K562 (cell line): ENCODE measurements around the gene LRRIQ4. TPM values are rescaled to one million over a fixed set of nuclear protein-coding genes. Genes with fewer than 3 reads are reported as not detected.

Experiments
- ATAC-seq: fragments of 200-7000 bp; cut with Tn5 transposase; 3 replicates; pipeline ENCODE4 v1.9.1; 2020; ENCODE audit warnings: moderate library complexity
- Bru-seq: library from RNA; stranded (reverse); fragments of 400-500 nt; gene quantifications from one replicate; lab custom pipeline; 2021; lab: Mats Ljungman, UMichigan
- BruChase-seq, 2 experiments: library from RNA; stranded (reverse); fragments of 400-500 nt; gene quantifications; one replicate each; lab custom pipeline; 2021; lab: Mats Ljungman, UMichigan
- BruUV-seq: library from RNA; stranded (reverse); fragments of 400-500 nt; replicated peaks from 2 replicates; lab custom pipeline; 2021; lab: Mats Ljungman, UMichigan
- CTCF ChIA-PET: fragments of 300-600 bp; formaldehyde crosslinking; extraction: SDS; loops from one replicate; lab custom pipeline; 2021; ENCODE audit warnings: low intra/inter-chr PET ratio; lab: Yijun Ruan, JAX
- POLR2A ChIA-PET: fragments of 300-600, 350-650 bp; sonication (Branson Sonifier 250); formaldehyde crosslinking; extraction: SDS; loops from one replicate; lab custom pipeline; 2021; ENCODE audit warnings: antibody characterized with exemption, inconsistent platforms; lab: Yijun Ruan, JAX
- DNase-seq, 4 experiments: peaks; one replicate each; pipeline versions ENCODE4 v3.0.0 to v3.0.0-alpha.2; 2011 to 2018; ENCODE audit warnings: low spot score in 3 of 4, mixed read lengths in 3 of 4; ENCODE audit errors: extremely low read depth in 1 of 4
- FAIRE-seq: peaks from 2 replicates; lab custom pipeline; 2011; peaks lifted over from hg19 to GRCh38; lab: Jason Lieb, UNC
- H2AFZ ChIP-seq: 2 replicates; pipeline ENCODE4 v1.6.0; 2011; ENCODE audit warnings: low read depth, low read length, control low read depth, inconsistent platforms
- H3K27ac ChIP-seq: fragments of 200-600 bp; 3 replicates; pipeline ENCODE4 v1.8.0; 2011; ENCODE audit warnings: low read depth, mild to moderate bottlenecking, control low read depth, inconsistent platforms, low read length, moderate library complexity, mixed read lengths; ENCODE audit errors: extremely low read depth
- H3K27me3 ChIP-seq, 2 experiments: fragments of 300-600 bp in 1 of 2; 2 replicates in 1 of 2; 3 replicates in 1 of 2; pipeline versions ENCODE4 v1.6.0 to v1.8.0; 2011; ENCODE audit warnings: inconsistent platforms in 2 of 2, low read length in 2 of 2, mild to moderate bottlenecking in 1 of 2, mixed read lengths in 1 of 2, moderate library complexity in 1 of 2; ENCODE audit not compliant: control insufficient read depth in 2 of 2, insufficient read depth in 2 of 2
- H3K36me3 ChIP-seq: fragments of 300-600 bp; 3 replicates; pipeline ENCODE4 v1.8.0; 2011; ENCODE audit warnings: mild to moderate bottlenecking, low read length, inconsistent platforms; ENCODE audit not compliant: control insufficient read depth, insufficient read depth
- H3K4me1 ChIP-seq, 2 experiments: fragments of 200-600 bp in 1 of 2; replicated peaks in 1 of 2; 2 replicates in 1 of 2; 3 replicates in 1 of 2; pipeline versions ENCODE4 v1.5.1 to v1.8.0; 2011; ENCODE audit warnings: inconsistent platforms in 2 of 2, low read length in 2 of 2, mild to moderate bottlenecking in 1 of 2, mixed read lengths in 1 of 2, moderate library complexity in 1 of 2; ENCODE audit not compliant: control insufficient read depth in 2 of 2, insufficient read depth in 2 of 2
- H3K4me2 ChIP-seq: 2 replicates; pipeline ENCODE4 v1.6.1; 2011; ENCODE audit warnings: low read length, control low read depth, inconsistent platforms, mixed read lengths; ENCODE audit not compliant: insufficient read depth
- H3K4me3 ChIP-seq: fragments of 200-600 bp; sonication (generic), shearing (Covaris generic); 2 replicates; pipeline ENCODE4 v1.5.1; 2016; ENCODE audit warnings: control low read depth, inconsistent platforms
- H3K79me2 ChIP-seq: fragments of 200-600 bp; 3 replicates; pipeline ENCODE4 v1.8.0; 2011; ENCODE audit warnings: low read length, inconsistent platforms; ENCODE audit not compliant: control insufficient read depth, insufficient read depth
- H3K9ac ChIP-seq, 2 experiments: 2 replicates each; pipeline versions ENCODE4 v1.6.0 to v1.6.1; 2011; ENCODE audit warnings: low read depth in 2 of 2, low read length in 2 of 2, control low read depth in 1 of 2, inconsistent platforms in 1 of 2, mild to moderate bottlenecking in 1 of 2, mixed read lengths in 1 of 2; ENCODE audit not compliant: insufficient read depth in 1 of 2
- H3K9me1 ChIP-seq: one replicate; pipeline ENCODE4 v1.6.0; 2011; ENCODE audit warnings: inconsistent platforms, mild to moderate bottlenecking, low read length, moderate library complexity; ENCODE audit not compliant: control insufficient read depth, insufficient read depth
- H3K9me3 ChIP-seq: replicated peaks from 2 replicates; pipeline ENCODE4 v1.5.1; 2011; ENCODE audit warnings: low read depth, low read length, inconsistent platforms; ENCODE audit not compliant: control insufficient read depth, insufficient read depth
- H4K20me1 ChIP-seq: replicated peaks from 2 replicates; pipeline ENCODE4 v1.6.1; 2011; ENCODE audit warnings: low read length, inconsistent platforms, mixed read lengths; ENCODE audit not compliant: control insufficient read depth, insufficient read depth
- CC2D1A ChIP-seq: fragments of 450-650 bp; IDR thresholded peaks from 2 replicates; pipeline ENCODE4 v1.6.1; 2017; ENCODE audit warnings: mild to moderate bottlenecking
- HDAC8 ChIP-seq: fragments of 450-650 bp; IDR thresholded peaks from 2 replicates; pipeline ENCODE4 v1.6.1; 2016; ENCODE audit warnings: mild to moderate bottlenecking, missing genetic modification characterization, moderate library complexity, missing compliant biosample characterization
- HNRNPL ChIP-seq: fragments of 200-400 bp; formaldehyde crosslinking; IDR thresholded peaks from 2 replicates; pipeline ENCODE4 v1.6.1; 2017; ENCODE audit warnings: low read depth, mild to moderate bottlenecking, low read length
- IRF2 ChIP-seq: sonication (generic); formaldehyde crosslinking; IDR thresholded peaks from 2 replicates; pipeline ENCODE4 v1.8.1; 2022; ENCODE audit warnings: mild to moderate bottlenecking, missing genetic modification reagents
- XRCC4 ChIP-seq: IDR thresholded peaks from one replicate; pipeline ENCODE4 v1.6.1; 2011; ENCODE audit not compliant: insufficient read depth, insufficient read length; ENCODE audit errors: extremely low read depth
- ZBTB33 ChIP-seq: sonication (generic); formaldehyde crosslinking; IDR thresholded peaks from 2 replicates; pipeline ENCODE4 v1.8.1; 2023; ENCODE audit warnings: mild to moderate bottlenecking, missing genetic modification reagents
- ZFP36 ChIP-seq: fragments of 150-350 bp; IDR thresholded peaks from 2 replicates; pipeline ENCODE4 v1.6.1; 2018; ENCODE audit warnings: low read length, low read depth; ENCODE audit not compliant: partially characterized antibody
- ZNF174 ChIP-seq: fragments of 250-450 bp; sonication (Bioruptor Pico); IDR thresholded peaks from 2 replicates; pipeline ENCODE4 v1.4.0; 2020; ENCODE audit warnings: mild to moderate bottlenecking
- ZNF217 ChIP-seq: sonication (generic); formaldehyde crosslinking; IDR thresholded peaks from 2 replicates; pipeline ENCODE4 v1.8.0; 2022; ENCODE audit warnings: mild to moderate bottlenecking, missing genetic modification reagents
- WGBS: fragments of 100-300 bp; shearing (Covaris generic); methylation state at CpG from one replicate; pipeline ENCODE4 v1.1.6; 2016; ENCODE audit warnings: low coverage, mixed read lengths; ENCODE audit not compliant: insufficient coverage; ENCODE audit errors: missing lambda C conversion rate; 5-methylcytosine and 5-hydroxymethylcytosine counted together
- in situ Hi-C: fragments of 300-500 bp; cut with MboI; formaldehyde crosslinking; loops from 4 replicates; pipeline ENCODE4 v1.15.0; 2018; ENCODE audit warnings: inconsistent platforms, mixed read lengths
- intact Hi-C: fragments of 100-400 bp; cut with micrococcal nuclease; formaldehyde crosslinking; loops from 2 replicates; pipeline ENCODE4 v1.14.2; 2022
- long read RNA-seq, 3 experiments: library from polyadenylated mRNA in 2 of 3; library from RNA in 1 of 3; unstranded in 2 of 3; stranded (forward) in 1 of 3; transcript quantifications; one replicate each; pipeline ENCODE4 v2.0.0, GENCODE V29; 2019 to 2022
- polyA minus RNA-seq, 3 experiments: library from RNA; depleted of rRNA, polyadenylated mRNA; stranded (reverse); fragments of >200 nt; gene quantifications; 2 replicates each; pipeline ENCODE4 v1.2.3, GENCODE V29; 2011
- polyA plus RNA-seq, 8 experiments: library from polyadenylated mRNA; depleted of rRNA in 4 of 8; stranded (reverse) in 5 of 8; unstranded in 3 of 8; fragments of >200 nt; fragmentation: Nextera tagmentation in 2 of 8; fragmentation: Illumina TruSeq in 1 of 8; extraction: Ambion mirVana in 2 of 8; extraction: Trizol in 1 of 8; gene quantifications; 2 replicates each; pipeline versions ENCODE4 v1.2.1 to v1.2.3, GENCODE V29; 2011 to 2014; ENCODE audit warnings: inconsistent platforms in 1 of 8, missing spikeins in 1 of 8
- total RNA-seq, 7 experiments: library from RNA; depleted of rRNA in 6 of 7; stranded (reverse); fragments of >200 nt in 6 of 7; fragmentation: Illumina TruSeq in 2 of 7; extraction: Trizol in 2 of 7; gene quantifications; 2 replicates each; pipeline versions ENCODE4 v1.2.1 to v1.2.3, GENCODE V29; 2011 to 2021; ENCODE audit warnings: low replicate concordance in 1 of 7

The LRRIQ4 gene
- not detected in 2 replicates for total RNA-seq (2011; cell fraction: chromatin; rRNA removed; ENCODE audit: low replicate concordance)
- not detected in 2 replicates for total RNA-seq (2011; cell fraction: nucleolus; rRNA removed)
- not detected in 2 replicates for total RNA-seq (2011; cell fraction: nucleoplasm; rRNA removed)
- total RNA-seq (2014; rRNA removed) (not detected in 2 replicates), total RNA-seq (2014; rRNA removed; fragmentation: Illumina TruSeq; extraction: Trizol) (not detected in 2 replicates), total RNA-seq (2015; rRNA removed; fragmentation: Illumina TruSeq; extraction: Trizol) (not detected in 2 replicates), total RNA-seq (2021) (not detected in 2 replicates), polyA plus RNA-seq (2011; rRNA removed) (not detected in 2 replicates), polyA plus RNA-seq (2014; fragmentation: Illumina TruSeq; extraction: Trizol) (not detected in 2 replicates), polyA plus RNA-seq (2014; fragmentation: Nextera tagmentation; extraction: Ambion mirVana) (not detected), polyA plus RNA-seq (2014; rRNA removed) (not detected in 2 replicates), polyA minus RNA-seq (2011; rRNA and poly(A)+ RNA removed) (not detected in 2 replicates), Bru-seq, nascent RNA (percentile 6 among the genes with signal in this experiment), BruChase-seq, experiment 1, labeled RNA remaining after a 2-hour chase (percentile 31 among the genes with signal in this experiment), BruChase-seq, experiment 2, labeled RNA remaining after a 6-hour chase (percentile 30 among the genes with signal in this experiment)
- polyA plus RNA-seq (2011; cell fraction: cytosol; rRNA removed) = not detected in 2 replicates
- polyA plus RNA-seq (2011; cell fraction: nucleus; rRNA removed) = not detected in 2 replicates
- not detected in 2 replicates for polyA plus RNA-seq (2012)
- polyA minus RNA-seq (2011; cell fraction: cytosol; rRNA and poly(A)+ RNA removed) = not detected in 2 replicates
- polyA minus RNA-seq (2011; cell fraction: nucleus; rRNA and poly(A)+ RNA removed) = not detected in 2 replicates
- long read RNA-seq, experiment 1 = 0 reads
- long read RNA-seq, experiment 2 = 0 reads
- long read RNA-seq, experiment 3 = 0 reads

GRCh38 chr3:169812332-169813235, at the start of gene LRRIQ4, which contains the start of gene LRRC34:
LRRIQ4 (plus strand) TSS chr3:169812870; CDS start chr3:169821922, 9,052 bp downstream.
LRRC34 (minus strand) TSS chr3:169812904; CDS start chr3:169812548, 356 bp downstream.
- ChIA-PET CTCF (no interaction called here), POLR2A (no interaction called here)
- Histone ChIP-seq H3K36me3 (no peaks in the 10 kb centered on the region), H3K9ac (no peak within 1 kb of the TSS), H3K79me2 (no peaks in the 10 kb centered on the region), H3K4me3 (no peak within 1 kb of the TSS), H2AFZ (peak within 1 kb of the TSS; percentile 5; the same call in 1 of the 2 replicates), H3K27ac (no peak within 1 kb of the TSS), H4K20me1 (no peaks in the 10 kb centered on the region), H3K9me3 (peaks cover 3% of the 10 kb centered on the region), H3K27me3 (no peaks in the 10 kb centered on the region), H3K4me1 (no peaks in the 10 kb centered on the region; a peak in 1 of 5 replicates), H3K4me2 (no peak within 1 kb of the TSS), H3K9me1 (no peaks in the 10 kb centered on the region)
- no peak for DNase-seq
- FAIRE-seq = no peak
- BruUV-seq = no TSS peak
- in situ Hi-C loops (no loop called here), intact Hi-C loops (no loop called here)
- no peak for ATAC-seq
- TF ChIP-seq IRF2 (CRISPR knock-in tag) (no peak), ZFP36 (peak; percentile 54), CC2D1A (no peak), ZBTB33 (CRISPR knock-in tag) (peak; percentile 93), ZNF174 (no peak), HNRNPL (no peak), ZNF217 (CRISPR knock-in tag) (no peak), XRCC4 (no peak), HDAC8 (tag) (no peak)
- WGBS = 80% methylated on average over 17 of the region's 56 CpGs
